ENCODE data around the gene SEMA4A.

The SEMA4A gene

GRCh38 chr1:156198831-156199349, 45.5 kb downstream of the SEMA4A start:
- in situ Hi-C loops (cut with MboI; ENCODE audit: low sequenced_read_pairs, unreplicated experiment) = no loop called here
- TF ChIP-seq, protein P1, sequence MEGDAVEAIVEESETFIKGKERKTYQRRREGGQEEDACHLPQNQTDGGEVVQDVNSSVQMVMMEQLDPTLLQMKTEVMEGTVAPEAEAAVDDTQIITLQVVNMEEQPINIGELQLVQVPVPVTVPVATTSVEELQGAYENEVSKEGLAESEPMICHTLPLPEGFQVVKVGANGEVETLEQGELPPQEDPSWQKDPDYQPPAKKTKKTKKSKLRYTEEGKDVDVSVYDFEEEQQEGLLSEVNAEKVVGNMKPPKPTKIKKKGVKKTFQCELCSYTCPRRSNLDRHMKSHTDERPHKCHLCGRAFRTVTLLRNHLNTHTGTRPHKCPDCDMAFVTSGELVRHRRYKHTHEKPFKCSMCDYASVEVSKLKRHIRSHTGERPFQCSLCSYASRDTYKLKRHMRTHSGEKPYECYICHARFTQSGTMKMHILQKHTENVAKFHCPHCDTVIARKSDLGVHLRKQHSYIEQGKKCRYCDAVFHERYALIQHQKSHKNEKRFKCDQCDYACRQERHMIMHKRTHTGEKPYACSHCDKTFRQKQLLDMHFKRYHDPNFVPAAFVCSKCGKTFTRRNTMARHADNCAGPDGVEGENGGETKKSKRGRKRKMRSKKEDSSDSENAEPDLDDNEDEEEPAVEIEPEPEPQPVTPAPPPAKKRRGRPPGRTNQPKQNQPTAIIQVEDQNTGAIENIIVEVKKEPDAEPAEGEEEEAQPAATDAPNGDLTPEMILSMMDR (IDR thresholded peaks at IDR 0.05; ENCODE audit: borderline replicate concordance, control extremely low read depth, extremely low read depth, insufficient read depth, missing control alignments) = no peak
- DNase-seq (ENCODE audit: low spot score) = no peak

- no peak for DNase-seq (ENCODE audit: low spot score)
- TF ChIP-seq, protein P1 (IDR thresholded peaks at IDR 0.05; ENCODE audit: borderline replicate concordance, control extremely low read depth, extremely low read depth, insufficient read depth, missing control alignments) = no peak
- in situ Hi-C loops (cut with MboI; ENCODE audit: low sequenced_read_pairs, unreplicated experiment) = no loop called here
These were observed 46.7 kb downstream of the SEMA4A start for GRCh38 chr1:156200044-156200443.

DNA sequence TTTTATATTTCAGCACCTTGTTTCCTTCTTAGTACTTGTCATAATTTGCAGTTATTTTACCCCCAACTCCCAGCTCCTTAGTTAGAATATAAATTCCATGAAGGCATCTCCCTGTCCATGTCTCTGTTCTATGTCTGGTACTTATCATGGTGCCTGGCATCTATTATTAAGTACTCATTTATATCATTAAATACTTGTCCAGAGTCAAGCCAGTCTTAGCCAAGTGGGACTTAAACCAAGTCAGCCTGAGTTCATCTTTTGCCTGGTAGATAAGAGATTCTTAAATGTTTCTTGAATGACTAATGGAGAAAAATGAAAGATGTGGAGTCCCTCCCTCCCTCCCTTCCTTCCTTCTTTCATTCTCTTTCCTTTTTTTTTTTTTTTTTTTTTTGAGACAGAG, 49.9 kb downstream of the SEMA4A start:
- in situ Hi-C loops (cut with MboI; ENCODE audit: low sequenced_read_pairs, unreplicated experiment) = no loop called here
- no peak for DNase-seq (ENCODE audit: low spot score)
- TF ChIP-seq, protein P1 (IDR thresholded peaks at IDR 0.05; ENCODE audit: borderline replicate concordance, control extremely low read depth, extremely low read depth, insufficient read depth, missing control alignments) = no peak

DNA sequence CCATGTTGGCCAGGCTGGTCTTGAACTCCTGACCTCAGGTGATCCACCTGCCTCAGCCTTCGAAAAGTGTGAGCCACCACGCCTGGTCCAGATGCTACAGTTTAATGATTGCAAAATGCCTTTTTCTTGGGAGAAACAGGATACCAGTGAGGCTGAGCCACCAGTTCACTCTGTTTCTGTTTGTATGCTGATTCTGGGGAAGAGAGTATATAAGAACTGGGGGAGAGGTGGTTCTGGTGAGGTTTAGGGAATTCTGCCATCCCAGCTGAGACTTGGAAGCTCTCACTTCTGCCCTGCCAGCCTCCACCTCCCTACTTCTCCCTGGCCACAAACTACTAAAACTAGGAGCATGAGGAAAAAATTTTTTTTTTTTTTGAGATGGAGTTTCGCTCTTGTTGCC, 51.3 kb downstream of the SEMA4A start:
- in situ Hi-C loops (cut with MboI; ENCODE audit: low sequenced_read_pairs, unreplicated experiment) = no loop called here
- DNase-seq (ENCODE audit: low spot score) = no peak
- TF ChIP-seq, protein P1 (IDR thresholded peaks at IDR 0.05; ENCODE audit: borderline replicate concordance, control extremely low read depth, extremely low read depth, insufficient read depth, missing control alignments) = no peak

DNA sequence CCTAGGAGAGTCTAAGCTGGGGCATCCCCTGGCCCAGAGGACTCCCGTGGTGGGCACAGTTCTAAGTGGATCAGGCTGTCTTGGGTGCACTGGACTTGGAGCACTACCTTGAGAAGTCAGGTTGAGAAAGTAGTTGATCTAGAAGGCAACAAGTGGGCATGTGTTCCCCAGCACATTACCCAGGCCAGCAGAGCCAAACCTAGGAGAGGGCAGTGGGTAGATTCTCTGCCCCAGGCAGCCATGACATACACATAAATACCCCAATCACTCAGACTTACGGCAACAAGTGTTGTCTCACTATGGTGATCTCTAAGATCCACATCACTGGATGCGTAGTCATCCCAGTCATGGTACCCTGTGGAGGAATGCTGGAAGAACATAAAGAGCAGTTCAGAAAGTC, 57.9 kb downstream of the SEMA4A start:
- no peak for DNase-seq (ENCODE audit: low spot score)
- TF ChIP-seq, protein P1 (IDR thresholded peaks at IDR 0.05; ENCODE audit: borderline replicate concordance, control extremely low read depth, extremely low read depth, insufficient read depth, missing control alignments) = no peak
- in situ Hi-C loops (cut with MboI; ENCODE audit: low sequenced_read_pairs, unreplicated experiment) = no loop called here

DNA sequence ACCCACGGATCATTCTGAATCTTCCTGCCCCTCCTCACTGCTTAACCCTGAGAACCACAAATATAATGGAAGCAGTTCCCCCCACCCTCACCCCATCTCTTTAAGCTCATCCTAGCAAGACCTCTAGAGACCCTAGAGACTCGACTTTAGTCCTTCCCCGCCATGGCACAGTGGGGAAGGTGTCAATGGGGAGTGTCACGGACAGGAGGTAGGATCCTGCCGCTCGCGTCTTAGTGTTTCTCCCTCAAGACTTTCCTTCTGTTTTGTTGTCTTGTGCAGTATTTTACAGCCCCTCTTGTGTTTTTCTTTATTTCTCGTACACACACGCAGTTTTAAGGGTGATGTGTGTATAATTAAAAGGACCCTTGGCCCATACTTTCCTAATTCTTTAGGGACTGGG, 58.7 kb downstream of the SEMA4A start:
- DNase-seq (ENCODE audit: low spot score) = no peak
- TF ChIP-seq, protein P1 (IDR thresholded peaks at IDR 0.05; ENCODE audit: borderline replicate concordance, control extremely low read depth, extremely low read depth, insufficient read depth, missing control alignments) = no peak
- in situ Hi-C loops (cut with MboI; ENCODE audit: low sequenced_read_pairs, unreplicated experiment) = no loop called here

Data from GM13976 (cell line).